HCT116 (cell line): Measurements from ENCODE around the gene SERGEF. TPM values are rescaled to one million over a fixed set of nuclear protein-coding genes. Genes with fewer than 3 reads are reported as not detected.

Experiments used
- ATAC-seq: fragments of 200-7000 bp; cut with Tn5 transposase; 2 replicates; pipeline ENCODE4 v1.9.1; 2020; ENCODE audit warnings: mild to moderate bottlenecking, moderate library complexity
- BruUV-seq: library from RNA; stranded (reverse); fragments of 400-500 nt; replicated peaks from 2 replicates; lab custom pipeline; 2021; lab: Mats Ljungman, UMichigan
- CTCF ChIA-PET: fragments of 300-600 bp; sonication (Branson Sonifier 250); formaldehyde crosslinking; loops from one replicate; lab custom pipeline; 2021; ENCODE audit warnings: antibody characterized with exemption; lab: Charles Lee
- POLR2A ChIA-PET: fragments of 300-600, 350-600 bp; sonication (Branson Sonifier 250); formaldehyde crosslinking; loops from one replicate; lab custom pipeline; 2021; ENCODE audit warnings: antibody characterized with exemption; lab: Charles Lee
- RAD21 ChIA-PET, 2 experiments: fragments of 300-600 bp; sonication (Branson Sonifier 250); formaldehyde crosslinking; loops; one replicate each; lab custom pipeline; 2023; ENCODE audit warnings: low total read pairs in 2 of 2; ENCODE audit not compliant: uncharacterized antibody in 2 of 2, unreplicated experiment in 2 of 2, low non-redundant PET in 1 of 2; lab: Charles Lee
- DNase-seq: peaks from one replicate; pipeline ENCODE4 v3.0.0-alpha.2; 2010; ENCODE audit warnings: low read depth, low spot score
- H2AFZ ChIP-seq: fragments of 200-600 bp; shearing (Covaris generic), sonication (generic); 2 replicates; pipeline ENCODE4 v1.6.1; 2017; ENCODE audit warnings: low read depth, mixed run types, mixed read lengths, antibody characterized with exemption, low read length; ENCODE audit not compliant: poor library complexity, severe bottlenecking
- H3K27ac ChIP-seq: 2 replicates; pipeline ENCODE4 v1.5.1; 2012; ENCODE audit warnings: low read depth, low read length
- H3K27me3 ChIP-seq: fragments of 200-600 bp; sonication (generic); 2 replicates; pipeline ENCODE4 v1.6.1; 2016; ENCODE audit warnings: mixed run types, low read length, mixed read lengths; ENCODE audit not compliant: insufficient read depth
- H3K36me3 ChIP-seq, 2 experiments: fragments of 200-500 bp in 1 of 2; fragments of 200-600 bp in 1 of 2; sonication (Bioruptor generic) in 1 of 2; sonication (generic) in 1 of 2; 2 replicates each; pipeline versions ENCODE4 v1.5.1 to v1.6.1; 2014 to 2016; ENCODE audit warnings: low read length in 2 of 2, inconsistent platforms in 1 of 2, mixed read lengths in 1 of 2, mixed run types in 1 of 2; ENCODE audit not compliant: insufficient read depth in 2 of 2, control insufficient read depth in 1 of 2
- H3K4me1 ChIP-seq, 2 experiments: fragments of 200-600 bp in 1 of 2; sonication (generic) in 1 of 2; 2 replicates each; pipeline versions ENCODE4 v1.5.1 to v1.6.1; 2012 to 2017; ENCODE audit warnings: low read length in 2 of 2, inconsistent platforms in 1 of 2, mild to moderate bottlenecking in 1 of 2, mixed read lengths in 1 of 2, mixed run types in 1 of 2, moderate library complexity in 1 of 2; ENCODE audit not compliant: insufficient read depth in 2 of 2, control insufficient read depth in 1 of 2
- H3K4me2 ChIP-seq: fragments of 200-600 bp; sonication (generic); 2 replicates; pipeline ENCODE4 v1.6.1; 2017; ENCODE audit warnings: mixed run types, low read length, mixed read lengths
- H3K4me3 ChIP-seq, 2 experiments: fragments of 200-600 bp in 1 of 2; sonication (generic) in 1 of 2; replicated peaks in 1 of 2; 2 replicates each; pipeline ENCODE4 v1.5.1; 2011 to 2016; ENCODE audit warnings: low read length in 2 of 2, control low read depth in 1 of 2, low read depth in 1 of 2, mild to moderate bottlenecking in 1 of 2, mixed read lengths in 1 of 2, mixed run types in 1 of 2
- H3K79me2 ChIP-seq: fragments of 200-600 bp; sonication (generic); 2 replicates; pipeline ENCODE4 v1.6.1; 2017; ENCODE audit warnings: mild to moderate bottlenecking, mixed run types, low read length, moderate library complexity, mixed read lengths; ENCODE audit not compliant: insufficient read depth
- H3K9ac ChIP-seq: fragments of 200-600 bp; sonication (generic); 2 replicates; pipeline ENCODE4 v1.6.1; 2016; ENCODE audit warnings: low read length, mixed read lengths
- H3K9me2 ChIP-seq: fragments of 200-600 bp; sonication (generic), shearing (Covaris generic); 2 replicates; pipeline ENCODE4 v1.6.1; 2017; ENCODE audit warnings: mixed run types, mild to moderate bottlenecking, moderate library complexity; ENCODE audit not compliant: insufficient read depth
- H3K9me3 ChIP-seq, 2 experiments: fragments of 200-500 bp in 1 of 2; fragments of 200-600 bp in 1 of 2; sonication (Bioruptor generic) in 1 of 2; sonication (generic) in 1 of 2; 2 replicates each; pipeline ENCODE4 v1.6.1; 2014 to 2017; ENCODE audit warnings: low read length in 2 of 2, mixed read lengths in 2 of 2, inconsistent platforms in 1 of 2, low read depth in 1 of 2, mild to moderate bottlenecking in 1 of 2, mixed run types in 1 of 2, moderate library complexity in 1 of 2; ENCODE audit not compliant: control insufficient read depth in 1 of 2, insufficient read depth in 1 of 2
- H4K20me1 ChIP-seq: fragments of 200-600 bp; sonication (generic), shearing (Covaris generic); 2 replicates; pipeline ENCODE4 v1.6.1; 2017; ENCODE audit warnings: mixed run types, mild to moderate bottlenecking, moderate library complexity; ENCODE audit not compliant: insufficient read depth
- CEBPB ChIP-seq: IDR thresholded peaks from 2 replicates; pipeline ENCODE4 v1.6.1; 2012; ENCODE audit warnings: low read depth
- EGR1 ChIP-seq: IDR thresholded peaks from 2 replicates; pipeline ENCODE4 v1.6.1; 2012; ENCODE audit warnings: low read depth
- EZH2phosphoT487 ChIP-seq: fragments of 200-600 bp; IDR thresholded peaks from 2 replicates; pipeline ENCODE4 v1.6.1; 2018; ENCODE audit warnings: antibody characterized with exemption, borderline replicate concordance
- FOSL1 ChIP-seq: IDR thresholded peaks from 2 replicates; pipeline ENCODE4 v1.6.1; 2012; ENCODE audit warnings: low read depth
- JUND ChIP-seq: IDR thresholded peaks from 2 replicates; pipeline ENCODE4 v1.6.1; 2012
- POLR2AphosphoS5 ChIP-seq: IDR thresholded peaks from 2 replicates; pipeline ENCODE4 v1.6.1; 2011; ENCODE audit warnings: mild to moderate bottlenecking, low read depth, low read length, moderate library complexity
- RAD21 ChIP-seq: IDR thresholded peaks from 2 replicates; pipeline ENCODE4 v1.6.1; 2012; ENCODE audit warnings: low read depth, mild to moderate bottlenecking
- SIN3A ChIP-seq: IDR thresholded peaks from 2 replicates; pipeline ENCODE4 v1.6.1; 2012; ENCODE audit warnings: low read depth
- SP1 ChIP-seq: IDR thresholded peaks from 2 replicates; pipeline ENCODE4 v1.6.1; 2012; ENCODE audit warnings: low read depth
- YY1 ChIP-seq: IDR thresholded peaks from 2 replicates; pipeline ENCODE4 v1.6.1; 2011; ENCODE audit warnings: low read length, low read depth, moderate library complexity, mild to moderate bottlenecking; ENCODE audit not compliant: insufficient replicate concordance; ENCODE audit errors: extremely low read depth
- ZFX ChIP-seq: fragments of 450-650 bp; IDR thresholded peaks from 2 replicates; pipeline ENCODE4 v1.6.1; 2017
- ZNF274 ChIP-seq: fragments of 200-500 bp; sonication (Bioruptor generic); IDR thresholded peaks from 2 replicates; pipeline ENCODE4 v1.6.1; 2014; ENCODE audit warnings: mild to moderate bottlenecking, low read depth, low read length, inconsistent platforms
- intact Hi-C: fragments of 100-400 bp; cut with micrococcal nuclease; formaldehyde crosslinking; loops from 2 replicates; pipeline ENCODE4 v1.10.0; 2022
- total RNA-seq: library from RNA; stranded (reverse); gene quantifications from one replicate; pipeline ENCODE4 v1.2.1, GENCODE V29; 2021; ENCODE audit not compliant: unreplicated experiment
- TF ChIP-seq, protein P1 (sequence below): IDR thresholded peaks from 2 replicates; pipeline ENCODE4 v1.6.1; 2012
- TF ChIP-seq, protein P2 (sequence below): IDR thresholded peaks from 2 replicates; pipeline ENCODE4 v1.6.1; 2012
- TF ChIP-seq, protein P3 (sequence below), 3 experiments: fragments of 200-600 bp in 1 of 3; sonication (generic) in 1 of 3; IDR thresholded peaks in 2 of 3; conservative IDR thresholded peaks in 1 of 3; 2 replicates each; pipeline ENCODE4 v1.5.1; 2012 to 2017; ENCODE audit warnings: low read depth in 2 of 3, low read length in 2 of 3, antibody characterized with exemption in 1 of 3, borderline replicate concordance in 1 of 3, control low read depth in 1 of 3, mild to moderate bottlenecking in 1 of 3, mixed read lengths in 1 of 3, mixed run types in 1 of 3, moderate library complexity in 1 of 3; ENCODE audit not compliant: insufficient read depth in 1 of 3

SERGEF gene
- total RNA-seq, 1 experiment from 2014 or later, result 32.8 TPM

DNA sequence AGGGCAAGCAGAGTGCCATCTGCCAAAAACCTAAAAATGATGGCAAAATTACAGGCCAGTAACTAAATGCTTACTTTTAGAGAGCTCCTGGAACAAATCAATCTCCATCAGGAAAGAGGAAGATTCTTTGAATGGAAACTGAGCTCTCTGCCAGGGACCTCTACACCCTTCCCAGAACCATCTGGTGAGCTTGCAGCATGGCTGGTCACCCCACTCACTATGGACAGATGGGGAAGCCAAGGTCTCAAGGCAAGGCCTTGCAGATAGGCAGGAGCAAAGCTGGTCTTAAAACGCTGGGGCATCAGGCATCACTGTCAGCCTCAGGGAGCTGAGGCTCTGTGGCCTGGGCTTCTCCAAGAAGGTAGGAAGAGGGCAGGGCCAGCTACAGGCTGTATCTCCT, 36.2 kb downstream of the SERGEF start:
- H3K9me2 ChIP-seq, result no peaks in the 10 kb centered on the region
- no peak overlapping the region for H3K27ac ChIP-seq
- H3K27me3 ChIP-seq, result no peaks in the 10 kb centered on the region
- H2AFZ ChIP-seq, result no peak overlapping the region
- POLR2A ChIA-PET, result no interaction called here
- H3K36me3 ChIP-seq, result 0 out of 4 replicates have a peak, but pooled peaks cover 0 to 2% of the 10 kb centered on the region in 2 experiments
- no peak overlapping the region for H3K4me2 ChIP-seq
- H3K4me1 ChIP-seq, result peaks cover 0 to 7% of the 10 kb centered on the region in 2 experiments; a peak in 1 of 4 replicates
- H3K79me2 ChIP-seq, result no peaks in the 10 kb centered on the region
- H4K20me1 ChIP-seq, result no peaks in the 10 kb centered on the region
- H3K9me3 ChIP-seq, result no peaks in the 10 kb centered on the region
- DNase-seq, result no peak
- ATAC-seq, result no peak
- RAD21 ChIA-PET, result interaction anchor here in 1 of 2 experiments (0.7 kb wide), 1 partner anchor 246 kb away, joined by 3 read pairs; no protein-coding TSS in a partner anchor
- TF ChIP-seq EGR1 (no peak), POLR2AphosphoS5 (no peak), ZFX (no peak), ZNF274 (no peak), YY1 (no peak), EZH2phosphoT487 (no peak)
- TF ChIP-seq, protein P1, sequence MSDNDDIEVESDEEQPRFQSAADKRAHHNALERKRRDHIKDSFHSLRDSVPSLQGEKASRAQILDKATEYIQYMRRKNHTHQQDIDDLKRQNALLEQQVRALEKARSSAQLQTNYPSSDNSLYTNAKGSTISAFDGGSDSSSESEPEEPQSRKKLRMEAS, result no peak
- TF ChIP-seq, protein P2, sequence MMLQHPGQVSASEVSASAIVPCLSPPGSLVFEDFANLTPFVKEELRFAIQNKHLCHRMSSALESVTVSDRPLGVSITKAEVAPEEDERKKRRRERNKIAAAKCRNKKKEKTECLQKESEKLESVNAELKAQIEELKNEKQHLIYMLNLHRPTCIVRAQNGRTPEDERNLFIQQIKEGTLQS, result no peak
- intact Hi-C loops, result no loop called here
- CTCF ChIA-PET, result interaction anchor here (0.8 to 3.7 kb wide), 4 partner anchors 10 to 246 kb away, joined by 3 to 116 read pairs (median 6); no protein-coding TSS in a partner anchor
- BruUV-seq, result no TSS peak
- H3K4me3 ChIP-seq, result no peak overlapping the region
- H3K9ac ChIP-seq, result no peak overlapping the region

DNA sequence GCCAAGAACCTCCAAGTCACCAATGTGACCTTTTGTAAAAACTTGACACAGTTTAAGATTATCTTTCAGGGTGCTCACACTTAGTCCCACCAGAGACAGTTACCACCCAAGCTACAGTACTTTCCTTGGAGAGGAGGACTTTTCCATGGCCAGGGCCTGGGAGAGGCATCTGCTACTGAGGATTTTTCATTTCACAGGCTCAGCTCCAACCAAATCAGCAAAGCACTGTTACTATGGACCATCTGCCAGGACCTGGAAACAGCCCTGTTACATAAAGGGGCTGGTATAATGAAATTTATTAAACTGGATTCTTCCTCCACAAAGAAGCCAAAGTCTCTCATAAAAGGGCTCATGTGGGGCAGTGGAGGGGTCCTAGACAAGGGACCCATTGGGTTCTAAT, 38.6 kb downstream of the SERGEF start:
- H3K4me3 ChIP-seq, result no peak overlapping the region
- RAD21 ChIA-PET, result no interaction called here
- no peak overlapping the region for H3K4me2 ChIP-seq
- no peak for ATAC-seq
- peaks cover 0 to 7% of the 10 kb centered on the region in 2 experiments; a peak in 1 of 4 replicates for H3K4me1 ChIP-seq
- H3K27me3 ChIP-seq, result no peaks in the 10 kb centered on the region
- no TSS peak for BruUV-seq
- H3K79me2 ChIP-seq, result no peaks in the 10 kb centered on the region
- H2AFZ ChIP-seq, result no peak overlapping the region
- POLR2A ChIA-PET, result no interaction called here
- 0 out of 4 replicates have a peak, but pooled peaks cover 0 to 2% of the 10 kb centered on the region in 2 experiments for H3K36me3 ChIP-seq
- H3K9ac ChIP-seq, result no peak overlapping the region
- H3K9me3 ChIP-seq, result no peaks in the 10 kb centered on the region
- H3K9me2 ChIP-seq, result no peaks in the 10 kb centered on the region
- CTCF ChIA-PET, result interaction anchor here (1.4 to 2.1 kb wide), 3 partner anchors 9 to 243 kb away, joined by 4 to 27 read pairs (median 5); no protein-coding TSS in a partner anchor
- DNase-seq, result no peak
- intact Hi-C loops, result no loop called here
- H4K20me1 ChIP-seq, result no peaks in the 10 kb centered on the region
- H3K27ac ChIP-seq, result no peak overlapping the region
- TF ChIP-seq FOSL1 (no peak), ZNF274 (no peak), JUND (no peak), SIN3A (no peak), SP1 (no peak), EZH2phosphoT487 (no peak), RAD21 (no peak), CEBPB (no peak), YY1 (no peak), ZFX (no peak)
- TF ChIP-seq, protein P3, sequence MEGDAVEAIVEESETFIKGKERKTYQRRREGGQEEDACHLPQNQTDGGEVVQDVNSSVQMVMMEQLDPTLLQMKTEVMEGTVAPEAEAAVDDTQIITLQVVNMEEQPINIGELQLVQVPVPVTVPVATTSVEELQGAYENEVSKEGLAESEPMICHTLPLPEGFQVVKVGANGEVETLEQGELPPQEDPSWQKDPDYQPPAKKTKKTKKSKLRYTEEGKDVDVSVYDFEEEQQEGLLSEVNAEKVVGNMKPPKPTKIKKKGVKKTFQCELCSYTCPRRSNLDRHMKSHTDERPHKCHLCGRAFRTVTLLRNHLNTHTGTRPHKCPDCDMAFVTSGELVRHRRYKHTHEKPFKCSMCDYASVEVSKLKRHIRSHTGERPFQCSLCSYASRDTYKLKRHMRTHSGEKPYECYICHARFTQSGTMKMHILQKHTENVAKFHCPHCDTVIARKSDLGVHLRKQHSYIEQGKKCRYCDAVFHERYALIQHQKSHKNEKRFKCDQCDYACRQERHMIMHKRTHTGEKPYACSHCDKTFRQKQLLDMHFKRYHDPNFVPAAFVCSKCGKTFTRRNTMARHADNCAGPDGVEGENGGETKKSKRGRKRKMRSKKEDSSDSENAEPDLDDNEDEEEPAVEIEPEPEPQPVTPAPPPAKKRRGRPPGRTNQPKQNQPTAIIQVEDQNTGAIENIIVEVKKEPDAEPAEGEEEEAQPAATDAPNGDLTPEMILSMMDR (IDR thresholded peaks at IDR 0.05 in 2 of 3, conservative IDR thresholded peaks at IDR 0.05 in 1 of 3; ENCODE audit: borderline replicate concordance in 1 of 3, insufficient read depth in 1 of 3, low read depth in 2 of 3, low read length in 2 of 3), result no peak
- TF ChIP-seq, protein P1, result no peak
